ENCODE results near the gene RGS6.

GRCh38 chr14:72013721-72014345, 81.6 kb downstream of the RGS6 start:
- TF ChIP-seq CTCF (IDR thresholded peaks at IDR 0.05) (no peak), POLR2A (IDR thresholded peaks at IDR 0.05) (no peak)
